ENCODE results near the gene PRPS1.
"Not testable (repeated sequence)": the region's sequence is repeated elsewhere in the genome, so short reads cannot be mapped to it uniquely, and the experiment has no call there.

Gene PRPS1

DNA sequence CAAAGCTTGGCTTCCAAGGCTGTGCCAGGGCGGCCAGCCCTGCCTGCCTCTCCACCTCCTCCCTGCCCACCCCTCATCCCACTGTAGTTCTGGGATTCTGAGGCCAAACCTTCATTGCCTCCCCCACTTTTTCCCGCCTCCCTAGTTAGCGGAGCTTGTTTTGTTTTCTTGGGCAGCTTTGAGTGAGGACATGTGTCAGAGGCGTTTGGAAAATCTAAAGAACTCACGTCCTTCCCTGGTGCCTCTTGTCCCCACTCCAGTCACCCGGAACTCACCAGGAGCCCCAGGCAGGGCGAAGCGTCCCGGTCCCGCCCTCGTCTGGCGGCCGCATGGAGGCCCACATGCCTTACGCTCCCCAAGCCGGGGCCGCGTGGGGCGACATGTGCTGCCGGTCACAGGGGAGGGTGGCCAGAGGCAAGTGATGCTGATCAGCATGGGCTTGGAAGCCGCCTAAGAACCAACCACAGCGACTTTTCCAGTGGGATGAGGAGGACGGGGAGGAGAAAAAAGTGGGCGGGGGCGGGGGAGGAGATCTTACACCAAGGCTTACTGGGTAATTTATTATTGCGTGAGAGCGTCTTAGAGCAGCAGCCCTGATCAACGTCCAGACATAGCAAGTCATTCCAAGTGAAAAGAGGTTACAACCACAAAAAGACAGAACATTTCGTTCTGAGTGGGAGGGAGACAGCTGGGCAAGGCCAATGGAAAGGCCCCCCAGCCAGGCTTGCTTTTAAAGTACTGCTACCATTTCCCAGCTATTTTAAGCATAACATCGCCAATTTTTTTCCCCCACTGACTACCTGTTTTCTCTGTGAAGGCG is 48.5 kb downstream of the PRPS1 start:
- DNase-seq = no peak

DNA sequence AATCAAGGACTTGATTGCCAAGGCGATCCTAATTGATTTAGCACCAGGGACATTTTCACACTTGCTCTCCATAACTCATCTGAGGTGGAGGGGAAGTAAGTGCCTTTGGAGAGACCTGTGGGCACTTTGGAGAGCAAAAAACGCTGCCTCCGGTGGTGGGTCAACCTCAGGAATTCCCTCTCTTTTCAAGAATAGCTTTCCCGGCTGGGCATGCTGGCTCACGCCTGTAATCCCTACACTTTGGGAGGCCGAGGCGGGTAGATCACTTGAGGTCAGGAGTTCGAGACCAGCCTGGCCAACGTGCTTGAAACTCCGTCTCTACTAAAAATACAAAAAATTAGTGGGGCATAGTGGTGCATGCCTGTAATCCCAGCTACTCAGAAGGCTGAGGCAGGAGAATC is 49.2 kb downstream of the PRPS1 start:
- DNase-seq = no peak

DNA sequence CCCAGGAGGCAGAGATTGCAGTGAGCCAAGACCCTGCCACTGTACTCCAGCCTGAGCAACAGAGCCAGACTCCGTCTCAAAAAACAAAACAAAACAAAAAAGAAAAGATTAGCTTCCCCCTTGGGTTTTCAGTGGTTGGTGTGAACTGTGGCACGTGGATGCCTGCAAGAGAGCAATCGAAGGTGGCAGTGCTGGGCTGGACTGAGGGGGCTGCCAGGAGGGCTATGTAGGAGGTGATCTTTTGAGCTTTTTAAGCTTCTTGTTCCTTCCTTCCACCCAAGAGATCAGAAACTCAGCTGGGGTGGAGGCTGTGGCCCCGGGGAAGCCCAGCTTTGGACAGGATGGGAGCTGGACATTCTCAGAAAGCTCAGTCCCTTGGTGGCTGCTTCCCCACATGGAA is 49.6 kb downstream of the PRPS1 start:
- DNase-seq = no peak

DNA sequence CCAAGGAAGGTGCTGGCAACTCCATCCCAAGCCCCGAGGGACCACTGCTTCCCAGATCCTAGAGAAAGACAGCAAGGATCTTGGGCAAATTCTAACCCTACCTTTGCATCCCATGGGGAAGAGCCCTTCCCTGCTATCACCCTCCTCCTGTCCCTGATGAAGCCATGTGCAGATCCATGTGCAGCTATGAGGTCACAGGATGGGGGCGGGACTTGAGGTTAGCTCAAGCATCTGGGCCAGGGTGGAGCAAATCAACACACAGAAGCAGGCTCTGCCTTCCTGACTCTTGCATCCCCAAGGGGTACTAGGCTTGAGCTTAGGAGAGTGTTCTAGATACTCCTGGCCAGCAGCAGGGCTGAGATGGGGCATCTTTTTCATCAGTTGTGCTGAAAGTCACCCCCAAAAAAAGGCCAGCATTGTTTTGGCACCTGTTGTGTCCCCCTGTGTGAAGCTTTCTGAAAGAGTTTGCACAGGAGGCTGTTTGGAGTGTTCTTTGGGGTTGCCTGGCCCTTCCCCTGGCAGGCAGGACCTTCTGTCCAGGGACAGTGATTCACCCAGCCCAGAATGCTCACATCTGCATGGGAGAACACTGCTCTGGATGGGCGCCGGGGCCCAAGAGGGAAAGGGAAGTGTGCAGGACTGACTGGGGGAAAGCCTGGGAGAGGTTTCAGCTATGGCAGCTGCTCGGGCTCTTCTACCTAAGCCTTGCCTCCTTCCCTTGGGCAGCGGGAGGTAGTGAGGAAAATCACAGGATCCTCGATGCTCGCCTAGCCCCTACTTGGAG is 50.8 kb downstream of the PRPS1 start:
- no peak for DNase-seq

DNA sequence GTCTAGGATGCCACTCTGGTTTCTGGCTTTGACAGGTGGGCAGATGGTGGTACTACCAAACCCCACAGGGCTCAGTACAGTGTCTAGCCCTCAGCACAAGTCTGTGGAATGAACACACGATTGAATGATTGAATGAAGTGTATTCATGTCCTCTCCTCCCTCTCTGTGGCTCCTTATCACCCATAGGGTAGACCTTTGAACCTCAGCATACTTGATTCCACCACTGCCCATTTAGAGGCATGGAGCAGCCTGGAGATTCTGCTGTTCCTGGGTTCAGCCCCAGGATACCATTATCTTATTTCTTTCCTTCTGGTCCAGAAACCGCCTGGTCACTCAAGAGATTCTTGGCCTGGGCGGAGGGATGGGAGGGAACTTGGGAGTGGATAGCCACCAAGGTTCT is 53.9 kb downstream of the PRPS1 start:
- DNase-seq = no peak

DNA sequence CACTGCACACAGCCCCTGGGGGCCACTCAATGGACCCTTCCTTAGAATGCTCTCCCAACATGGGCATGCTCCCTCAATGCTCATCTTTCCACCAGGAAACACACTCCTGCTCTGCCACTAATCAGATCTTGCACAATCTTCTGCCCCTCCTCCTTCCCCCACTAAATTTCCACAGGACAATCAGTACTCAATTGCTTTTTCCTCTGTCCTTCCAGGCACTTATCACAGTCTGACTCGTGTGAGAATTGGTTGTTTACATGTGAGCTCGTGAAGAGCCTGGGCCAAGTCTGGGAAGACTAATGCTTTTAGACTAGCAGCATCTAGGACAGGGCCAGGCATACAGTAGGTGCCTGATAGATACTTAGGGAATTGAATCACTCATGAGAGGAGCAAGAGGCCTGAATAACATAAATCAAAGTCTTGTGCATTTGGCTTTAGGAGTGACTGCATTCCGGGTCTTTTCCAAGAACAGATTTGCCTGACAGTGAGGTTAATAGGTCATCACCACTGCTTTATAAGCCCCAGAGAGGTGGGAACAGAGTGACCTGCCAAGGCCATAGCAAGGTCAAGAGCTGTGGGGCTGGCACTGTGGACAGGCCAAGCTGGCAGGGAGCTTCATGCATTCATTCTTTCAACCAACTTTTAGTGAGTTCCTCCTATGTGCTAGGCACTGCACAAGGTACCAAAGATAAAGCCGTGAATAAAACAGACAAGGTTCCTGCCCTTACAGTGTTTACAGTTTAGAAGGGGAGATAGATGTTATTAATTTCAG is 55.0 kb downstream of the PRPS1 start:
- DNase-seq = no peak

DNA sequence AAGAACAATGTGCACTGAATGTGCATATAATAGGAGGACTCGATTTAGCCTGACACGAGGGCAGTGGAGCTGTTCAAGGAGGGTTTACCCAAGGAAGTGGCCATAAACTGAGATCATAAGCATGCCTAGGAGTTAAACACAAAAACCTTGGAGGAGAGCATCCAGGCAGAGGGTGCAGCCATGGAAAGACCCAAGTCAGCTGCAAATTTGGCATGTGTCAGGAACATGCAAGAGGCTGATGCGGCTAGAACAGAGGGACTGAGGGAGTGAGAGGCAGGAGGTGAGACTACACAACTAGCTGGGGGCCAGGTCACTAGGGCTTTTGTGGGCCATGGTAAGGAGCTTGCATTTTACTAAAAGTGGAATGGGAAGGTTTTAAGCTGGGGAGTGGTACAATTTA is 55.6 kb downstream of the PRPS1 start:
- DNase-seq = no peak

DNA sequence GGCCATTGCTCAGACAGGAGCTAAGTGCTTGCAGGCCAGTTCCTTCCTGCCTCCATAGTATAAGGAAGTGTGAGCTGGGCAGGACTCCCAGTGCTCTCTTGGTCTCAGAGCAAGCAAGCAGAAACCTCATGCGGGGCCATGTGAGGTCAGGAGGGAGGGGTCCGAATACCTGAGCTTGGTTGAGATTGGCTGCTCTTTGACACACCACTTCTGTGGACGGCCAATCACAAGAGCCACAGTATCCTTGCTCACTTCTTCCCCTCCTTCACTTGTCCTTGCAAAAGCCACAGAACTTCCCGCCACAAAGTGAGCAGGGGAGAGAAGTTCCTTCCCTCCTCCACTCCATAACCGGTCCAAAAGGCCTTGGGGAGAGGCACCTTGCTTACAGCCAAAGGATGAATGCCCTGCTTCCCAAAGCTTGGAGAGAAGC is 56.7 kb downstream of the PRPS1 start:
- no peak for DNase-seq

DNA sequence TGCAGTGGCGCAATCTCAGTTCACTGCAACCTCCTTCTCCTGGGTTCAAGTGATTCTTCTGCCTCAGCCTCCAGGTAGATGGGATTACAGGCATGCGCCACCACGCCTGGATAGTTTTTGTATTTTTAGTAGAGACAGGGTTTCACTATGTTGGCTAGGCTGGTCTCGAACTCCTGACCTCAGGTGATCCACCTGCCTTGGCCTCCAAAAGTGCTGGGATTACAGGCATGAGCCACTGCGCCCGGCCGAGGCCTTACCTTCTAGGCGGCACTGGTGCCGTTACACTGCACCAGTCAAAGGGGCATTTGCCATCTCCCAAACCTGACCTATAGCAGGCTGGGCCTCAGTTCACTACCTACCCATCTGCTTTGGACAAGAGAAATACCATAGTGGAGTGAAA is 57.3 kb downstream of the PRPS1 start:
- not testable (repeated sequence) for DNase-seq

DNA sequence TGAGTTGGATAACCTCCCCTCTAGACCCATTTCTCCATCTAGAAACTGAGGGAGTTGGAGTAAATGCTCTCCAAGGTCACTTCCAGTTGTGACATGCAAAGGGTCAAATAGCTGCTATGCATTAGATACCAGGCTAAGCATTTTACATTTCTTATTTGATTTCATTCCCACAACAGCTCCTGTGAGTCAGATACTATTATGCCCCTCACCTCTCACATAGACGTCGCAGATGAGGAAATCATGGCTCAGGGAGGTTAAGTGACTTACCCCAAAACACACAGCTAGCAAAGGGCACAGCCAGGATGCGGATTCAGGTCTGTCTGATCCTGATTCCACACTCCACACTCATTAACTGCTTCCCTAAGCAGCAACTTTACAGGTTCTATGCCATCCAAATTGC is 57.7 kb downstream of the PRPS1 start:
- DNase-seq = no peak

DNA sequence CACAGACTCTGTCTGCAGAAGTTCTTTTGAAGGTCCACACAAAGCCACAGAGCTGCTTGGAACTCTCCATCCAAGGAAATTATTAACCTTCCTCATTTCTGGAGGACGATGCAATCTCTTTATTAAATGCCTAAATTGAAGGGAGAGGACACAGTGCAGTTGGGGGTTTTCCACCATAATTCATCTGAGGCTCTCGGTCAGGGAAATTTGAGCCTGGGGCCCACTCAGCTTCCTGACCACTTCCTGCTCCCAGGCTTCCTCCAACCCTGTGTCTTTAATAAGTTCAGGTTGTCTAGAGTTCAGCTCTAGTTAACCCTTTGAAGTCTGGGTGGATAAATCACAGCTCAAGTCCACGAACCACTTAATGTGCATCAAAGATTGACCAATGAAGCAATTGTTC is 58.5 kb downstream of the PRPS1 start:
- DNase-seq = no peak

DNA sequence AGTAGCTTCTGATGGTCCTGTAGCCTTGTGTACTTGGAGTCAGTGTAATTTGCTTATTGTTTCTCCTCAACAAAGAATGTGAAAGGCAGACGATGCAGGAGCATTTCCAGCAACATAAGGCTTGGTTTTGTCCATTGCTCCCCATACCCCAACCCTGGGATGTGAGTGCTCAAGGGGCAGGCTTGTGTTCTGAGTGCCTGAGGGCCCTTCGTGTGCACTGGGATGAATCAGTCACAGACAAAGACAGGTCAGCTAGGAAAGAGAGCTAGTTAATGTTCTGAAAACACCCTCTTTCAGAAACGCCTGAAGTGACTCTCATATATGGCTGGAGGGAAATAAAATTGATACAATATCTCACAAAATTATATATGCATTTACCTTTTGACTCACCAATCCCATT is 59.1 kb downstream of the PRPS1 start:
- no peak for DNase-seq

DNA sequence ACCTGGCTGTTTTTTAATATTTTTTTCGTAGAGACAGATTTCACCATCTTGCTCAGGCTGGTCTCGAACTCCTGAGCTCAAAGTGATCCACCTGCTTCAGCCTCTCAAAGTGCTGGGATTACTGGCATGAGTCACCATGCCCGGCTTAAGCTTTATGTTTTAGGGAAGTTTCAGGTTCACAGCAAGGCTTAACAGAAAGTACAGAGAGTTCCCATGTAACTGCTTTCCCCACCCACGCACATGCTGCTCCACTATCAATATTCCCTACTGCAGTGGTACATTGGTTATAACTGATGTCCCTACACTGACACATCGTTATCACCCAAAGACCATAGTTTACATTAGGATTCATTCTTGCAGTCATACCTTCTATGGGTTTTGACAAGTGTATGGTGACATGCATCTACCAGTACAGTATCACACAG is 62.7 kb downstream of the PRPS1 start:
- DNase-seq = no peak

DNA sequence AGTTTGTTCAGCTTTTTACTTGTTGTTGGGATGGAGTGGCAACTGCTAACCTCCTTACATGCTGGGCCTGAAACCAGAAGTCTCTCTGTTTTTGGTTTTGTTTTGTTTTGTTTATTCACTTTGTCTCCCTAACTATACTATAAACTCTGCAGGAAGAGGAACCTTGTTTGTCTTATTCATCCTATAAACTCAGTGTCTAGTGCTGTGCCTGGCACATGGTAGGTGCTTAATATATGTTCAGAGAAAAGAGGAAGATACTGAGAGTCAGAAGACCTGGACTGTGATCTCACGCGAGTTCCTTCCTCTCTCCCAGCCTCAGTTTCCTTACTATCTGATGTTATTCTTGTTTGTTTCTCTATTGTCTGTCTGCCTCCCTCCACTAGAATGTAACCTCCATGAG is 71.3 kb downstream of the PRPS1 start:
- no peak for DNase-seq

DNA sequence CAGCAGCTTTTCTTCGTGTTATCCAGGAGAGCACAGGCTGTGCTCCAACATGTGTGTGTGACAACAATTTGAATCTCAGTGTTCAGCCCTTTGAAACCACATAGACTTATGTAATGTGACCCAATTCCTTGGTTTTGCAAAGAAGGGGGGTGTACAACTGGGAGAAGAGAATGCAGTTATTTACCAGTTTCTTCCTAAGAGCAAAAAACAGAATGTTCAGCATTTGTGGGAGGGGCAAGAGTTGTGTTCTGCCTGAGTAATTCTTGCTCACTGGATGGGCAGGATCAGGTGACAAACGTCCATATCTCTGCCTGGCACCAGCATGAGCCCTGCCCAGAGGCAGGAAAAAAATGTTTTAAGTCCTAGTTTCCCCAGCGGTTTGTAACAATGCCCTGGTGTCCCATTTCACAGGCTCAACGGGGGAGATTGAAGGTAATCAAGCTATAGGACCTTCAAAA is 72.0 kb downstream of the PRPS1 start:
- DNase-seq = no peak
